Breast epithelium (tissue), 3 donors: ENCODE measurements around the gene GJA10.
"Not testable (repeated sequence)": the region's sequence is repeated elsewhere in the genome, so short reads cannot be mapped to it uniquely, and the experiment has no call there.

Source experiments
- CTCF ChIP-seq, 3 donors: fragments of 450-650 bp; IDR thresholded peaks; one replicate each; pipeline ENCODE4 v1.5.1; 2016 to 2017; ENCODE audit warnings: antibody characterized with exemption in 3 of 3, mild to moderate bottlenecking in 3 of 3, moderate library complexity in 3 of 3
- POLR2A ChIP-seq: fragments of 450-650 bp; IDR thresholded peaks from one replicate; pipeline ENCODE4 v1.6.1; 2016; ENCODE audit warnings: antibody characterized with exemption, mild to moderate bottlenecking, moderate library complexity
- POLR2AphosphoS5 ChIP-seq, 3 donors: sonication (generic); formaldehyde crosslinking; IDR thresholded peaks; one replicate each; pipeline ENCODE4 v1.6.1; 2017; ENCODE audit warnings: antibody characterized with exemption in 3 of 3

- not testable (repeated sequence) for TF ChIP-seq CTCF (IDR thresholded peaks at IDR 0.05); POLR2A; POLR2AphosphoS5 (IDR thresholded peaks at IDR 0.05)
Observed at GRCh38 chr6:89847513-89847912, 46.8 kb upstream of the GJA10 start.
